Kidney (tissue), 14 donors: ENCODE data around the gene ISL2. TPM values are rescaled to one million over a fixed set of nuclear protein-coding genes. Genes with fewer than 3 reads are reported as not detected.

Experiments
- DNase-seq, 5 donors: peaks; one replicate each; pipeline ENCODE4 v3.0.0-alpha.2; 2013 to 2020
- FAIRE-seq: peaks from 2 replicates; lab custom pipeline; 2012; peaks lifted over from hg19 to GRCh38; lab: Jason Lieb, UNC
- H3K27ac ChIP-seq, 2 donors: one replicate each; pipeline ENCODE4 v1.7.0; 2013; ENCODE audit warnings: low read depth in 2 of 2, low read length in 2 of 2, inconsistent platforms in 1 of 2
- H3K27me3 ChIP-seq: one replicate; pipeline ENCODE4 v1.7.1; 2013; ENCODE audit warnings: low read length, inconsistent platforms; ENCODE audit not compliant: control insufficient read depth, insufficient read depth
- H3K36me3 ChIP-seq, 3 donors: one replicate each; pipeline versions ENCODE4 v1.7.0 to v1.7.1; 2013; ENCODE audit warnings: low read length in 3 of 3, control low read depth in 1 of 3, inconsistent platforms in 1 of 3; ENCODE audit not compliant: insufficient read depth in 3 of 3, control insufficient read depth in 2 of 3
- H3K4me1 ChIP-seq, 3 donors: one replicate each; pipeline versions ENCODE4 v1.7.0 to v1.7.1; 2013; ENCODE audit warnings: low read length in 3 of 3, inconsistent platforms in 1 of 3, low read depth in 1 of 3; ENCODE audit not compliant: control insufficient read depth in 2 of 3, insufficient read depth in 2 of 3
- H3K4me3 ChIP-seq, 3 donors: one replicate each; pipeline versions ENCODE4 v1.7.0 to v1.8.1; 2013; ENCODE audit warnings: low read length in 3 of 3, control low read depth in 1 of 3, inconsistent platforms in 1 of 3
- H3K9ac ChIP-seq, 3 donors: one replicate each; pipeline versions ENCODE4 v1.7.0 to v1.7.1; 2013; ENCODE audit warnings: low read length in 3 of 3, control low read depth in 1 of 3, inconsistent platforms in 1 of 3
- H3K9me3 ChIP-seq, 3 donors: one replicate each; pipeline versions ENCODE4 v1.7.0 to v1.7.1; 2013; ENCODE audit warnings: low read length in 3 of 3, control low read depth in 1 of 3, inconsistent platforms in 1 of 3; ENCODE audit not compliant: control insufficient read depth in 2 of 3, insufficient read depth in 1 of 3
- intact Hi-C: fragments of 100-400 bp; cut with DNase I; formaldehyde crosslinking; loops from one replicate; pipeline ENCODE4 v1.11.1; 2022
- polyA plus RNA-seq: library from polyadenylated mRNA; stranded (reverse); fragments of 350-450 nt; fragmentation: Illumina TruSeq; extraction: RNeasy Lipid Tissue Mini Kit (QIAGEN cat#74804); gene quantifications from one replicate; pipeline ENCODE4 v1.2.3, GENCODE V29; 2014; ENCODE audit warnings: low read depth, low replicate concordance; ENCODE audit not compliant: insufficient read depth
- total RNA-seq: library from RNA; stranded (reverse); fragmentation: NEBNext Ultra II Directional; extraction: Animal tissue kit (Norgen Biotek cat#: 25700); gene quantifications from one replicate; pipeline ENCODE4 v1.2.1, GENCODE V29; 2021
- TF ChIP-seq, protein P1 (sequence below): IDR thresholded peaks from 3 replicates; pipeline ENCODE4 v1.5.1; 2012; ENCODE audit warnings: mild to moderate bottlenecking, moderate library complexity, borderline replicate concordance; ENCODE audit not compliant: insufficient read depth; ENCODE audit errors: extremely low read depth
- donor health status: control.
- donor health status: control.
- donor health status: control.
- donor health status: control.
- donor health status: control.
- donor health status: DM: yes; HTN: yes; CAD: no.
- donor health status: Normal renal cell carcinoma (clear cell type).

The ISL2 gene
- total and polyA plus RNA-seq, 2 donors from 2014 or later, result 0.44 TPM; not detected in 1

GRCh38 chr15:76338486-76339304 lies 2.1 kb downstream of the ISL2 start:
- Histone ChIP-seq H3K4me3 (no peak overlapping the region), H3K4me1 (peaks cover 0 to 26% (median 3%) of the 10 kb centered on the region in 3 donors), H3K27ac (no peak overlapping the region), H3K27me3 (peaks cover 69% of the 10 kb centered on the region), H3K9ac (no peak overlapping the region), H3K36me3 (no peaks in the 10 kb centered on the region), H3K9me3 (no peaks in the 10 kb centered on the region)
- DNase-seq (peak in 3 of 5 donors; percentile 17 to 47 (median 32)), FAIRE-seq (no peak)
- TF ChIP-seq, protein P1, sequence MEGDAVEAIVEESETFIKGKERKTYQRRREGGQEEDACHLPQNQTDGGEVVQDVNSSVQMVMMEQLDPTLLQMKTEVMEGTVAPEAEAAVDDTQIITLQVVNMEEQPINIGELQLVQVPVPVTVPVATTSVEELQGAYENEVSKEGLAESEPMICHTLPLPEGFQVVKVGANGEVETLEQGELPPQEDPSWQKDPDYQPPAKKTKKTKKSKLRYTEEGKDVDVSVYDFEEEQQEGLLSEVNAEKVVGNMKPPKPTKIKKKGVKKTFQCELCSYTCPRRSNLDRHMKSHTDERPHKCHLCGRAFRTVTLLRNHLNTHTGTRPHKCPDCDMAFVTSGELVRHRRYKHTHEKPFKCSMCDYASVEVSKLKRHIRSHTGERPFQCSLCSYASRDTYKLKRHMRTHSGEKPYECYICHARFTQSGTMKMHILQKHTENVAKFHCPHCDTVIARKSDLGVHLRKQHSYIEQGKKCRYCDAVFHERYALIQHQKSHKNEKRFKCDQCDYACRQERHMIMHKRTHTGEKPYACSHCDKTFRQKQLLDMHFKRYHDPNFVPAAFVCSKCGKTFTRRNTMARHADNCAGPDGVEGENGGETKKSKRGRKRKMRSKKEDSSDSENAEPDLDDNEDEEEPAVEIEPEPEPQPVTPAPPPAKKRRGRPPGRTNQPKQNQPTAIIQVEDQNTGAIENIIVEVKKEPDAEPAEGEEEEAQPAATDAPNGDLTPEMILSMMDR, result no peak
- intact Hi-C loops, result loop anchor here (10.0 kb wide), 1 partner anchor 144 kb away; no protein-coding TSS in a partner anchor

DNA sequence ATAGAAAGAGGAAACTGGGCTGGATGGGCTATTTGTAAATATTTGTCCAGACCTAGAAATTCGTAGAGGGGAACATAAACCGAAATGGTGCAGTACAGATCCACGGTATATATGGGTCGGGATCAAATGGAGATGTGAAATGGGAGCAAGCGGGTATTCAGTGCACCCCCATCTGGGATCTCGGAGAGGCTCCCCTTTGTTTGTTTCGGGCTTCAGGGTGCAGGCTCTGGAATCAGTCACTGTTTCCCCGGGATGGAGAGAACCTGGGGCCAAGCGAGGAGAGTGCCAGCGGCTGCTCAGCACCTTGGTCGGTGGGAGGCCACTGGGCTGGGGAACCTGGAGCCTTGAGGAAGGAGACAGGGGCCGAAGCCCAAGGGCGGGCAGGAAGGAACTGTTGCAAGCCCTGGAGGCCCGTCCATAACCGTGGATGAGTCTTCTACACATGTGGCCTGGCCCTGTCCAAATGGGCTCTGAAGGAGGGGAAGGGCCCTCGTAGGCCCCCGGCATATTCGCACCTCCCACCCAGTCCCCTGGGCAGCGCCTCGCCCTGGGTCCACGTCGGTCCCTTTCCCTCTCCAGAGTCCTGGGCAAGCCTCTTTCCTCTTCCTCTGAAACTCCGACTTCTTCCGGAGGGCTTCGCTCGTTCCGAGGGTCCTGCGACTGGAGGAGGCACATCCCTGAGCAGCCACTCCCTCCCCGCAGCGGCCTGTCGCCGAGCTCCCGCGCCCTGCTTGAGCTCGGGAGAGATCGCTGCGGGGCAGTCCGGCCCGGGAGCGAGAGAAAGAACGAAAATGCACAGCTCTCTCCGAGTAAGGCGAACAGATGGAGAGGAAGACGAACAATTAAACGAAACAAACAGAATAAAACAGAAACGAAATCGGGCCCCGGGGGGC lies 3.0 kb downstream of the ISL2 start:
- no peak overlapping the region for H3K27ac ChIP-seq
- no peaks in the 10 kb centered on the region for H3K9me3 ChIP-seq
- peaks cover 0 to 26% (median 3%) of the 10 kb centered on the region in 3 donors for H3K4me1 ChIP-seq
- no peaks in the 10 kb centered on the region for H3K36me3 ChIP-seq
- DNase-seq (peak in 4 of 5 donors; percentile 49 to 63 (median 58)), FAIRE-seq (no peak)
- TF ChIP-seq, protein P1, result no peak
- H3K27me3 ChIP-seq, result peaks cover 71% of the 10 kb centered on the region
- peak overlapping the region in 1 of 3 donors; percentile 35 for H3K4me3 ChIP-seq
- H3K9ac ChIP-seq, result no peak overlapping the region
- intact Hi-C loops, result loop anchor here (10.0 kb wide), 1 partner anchor 145 kb away; no protein-coding TSS in a partner anchor

- FAIRE-seq, result no peak
- H3K4me1 ChIP-seq, result peaks cover 0 to 26% (median 3%) of the 10 kb centered on the region in 3 donors
Measured at GRCh38 chr15:76340198-76340802, 3.7 kb downstream of the ISL2 start.

More at GRCh38 chr15:76340198-76340802, 3.7 kb downstream of the ISL2 start:
- TF ChIP-seq, protein P1, result no peak
- peak; percentile 55 to 75 (median 69) for DNase-seq
- H3K27ac ChIP-seq, result no peak overlapping the region
- H3K4me3 ChIP-seq, result peak overlapping the region in 1 of 3 donors; percentile 35
- H3K27me3 ChIP-seq, result peaks cover 74% of the 10 kb centered on the region
- H3K9ac ChIP-seq, result no peak overlapping the region
- no peaks in the 10 kb centered on the region for H3K36me3 ChIP-seq
- intact Hi-C loops, result no loop called here
- H3K9me3 ChIP-seq, result peaks cover 0 to 5% (median 0%) of the 10 kb centered on the region in 3 donors
